ENCODE measurements around the gene MOGAT1. TPM values are rescaled to one million over a fixed set of nuclear protein-coding genes. Genes with fewer than 3 reads are reported as not detected.

MOGAT1 gene
- total RNA-seq, 1 experiment from 2014 or later = 0.22 TPM

DNA sequence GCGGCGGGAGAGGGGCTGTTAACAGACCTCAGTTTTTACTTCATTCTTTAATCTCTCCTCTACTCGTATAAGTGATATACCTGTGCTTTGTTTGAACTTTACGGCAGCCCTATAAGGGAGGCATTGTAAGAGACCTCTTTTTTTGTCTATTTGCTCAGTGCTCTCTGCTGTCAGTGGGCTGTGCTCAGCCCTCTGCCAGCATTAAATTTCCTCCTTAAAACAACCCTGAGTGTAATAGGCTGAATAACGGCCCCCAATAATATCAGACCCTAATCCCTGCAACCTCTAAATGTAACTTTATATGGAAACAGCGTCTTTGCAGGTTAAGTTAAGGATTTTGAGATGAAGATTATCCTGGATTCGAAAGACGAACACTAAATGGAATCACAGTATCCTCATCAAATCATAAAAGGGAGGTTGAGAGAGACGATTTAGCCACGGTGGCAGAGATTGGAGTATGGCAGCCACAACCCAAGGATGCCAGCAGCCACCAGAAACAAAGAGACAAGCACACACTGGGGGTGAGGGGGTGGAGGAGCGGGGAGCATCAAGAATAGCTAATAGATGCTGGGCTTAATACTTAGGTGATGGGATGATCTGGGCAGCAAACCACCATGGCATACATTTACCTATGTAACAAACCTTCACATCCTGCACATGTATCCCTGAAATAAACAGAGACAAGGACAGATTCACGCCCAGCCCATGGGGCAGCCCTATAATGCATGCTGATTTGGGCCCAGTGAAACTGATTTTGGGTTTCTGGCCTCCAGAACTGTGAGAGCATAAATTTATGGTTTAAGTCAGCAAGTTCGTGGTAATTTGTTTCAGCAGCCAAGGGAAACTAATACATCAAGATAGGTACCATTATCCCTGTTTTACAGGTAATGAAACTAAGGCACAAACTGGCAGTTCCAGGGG, 14.7 kb upstream of the MOGAT1 start:
- Histone ChIP-seq H4K20me1 (ENCODE audit: insufficient read depth) (no peaks in the 10 kb centered on the region), H3K4me2 (ENCODE audit: low read length) (peak overlapping the region; percentile 90), H3K9ac (ENCODE audit: low read length) (peak overlapping the region; percentile 90), H2AFZ (ENCODE audit: low read depth, low read length, poor library complexity, severe bottlenecking) (no peak overlapping the region), H3K36me3 (ENCODE audit: control insufficient read depth in 1 of 2, insufficient read depth in 2 of 2, low read length in 2 of 2) (no peaks in the 10 kb centered on the region), H3K27me3 (ENCODE audit: insufficient read depth, low read length) (no peaks in the 10 kb centered on the region), H3K27ac (ENCODE audit: low read depth, low read length) (peak overlapping the region; percentile 67; the same call in 1 of the 2 replicates), H3K4me3 (replicated peaks in 1 of 2; ENCODE audit: low read depth in 1 of 2, low read length in 2 of 2) (peak overlapping the region; percentile 88 to 96), H3K9me3 (ENCODE audit: control insufficient read depth in 1 of 2, insufficient read depth in 1 of 2, low read depth in 1 of 2, low read length in 2 of 2) (no peaks in the 10 kb centered on the region), H3K79me2 (ENCODE audit: insufficient read depth, low read length) (peaks cover 49% of the 10 kb centered on the region), H3K9me2 (ENCODE audit: insufficient read depth) (no peaks in the 10 kb centered on the region), H3K4me1 (ENCODE audit: control insufficient read depth in 1 of 2, insufficient read depth in 2 of 2, low read length in 2 of 2) (peaks cover 0 to 22% of the 10 kb centered on the region in 2 experiments; a peak in 2 of 4 replicates)
- CTCF ChIA-PET = interaction anchor here (1.0 kb wide), 1 partner anchor 339 kb away, joined by 3 read pairs; no protein-coding TSS in a partner anchor
- RAD21 ChIA-PET (ENCODE audit: low non-redundant PET in 1 of 2, low total read pairs in 2 of 2, uncharacterized antibody in 2 of 2, unreplicated experiment in 2 of 2) = no interaction called here
- TF ChIP-seq CBX3 (IDR thresholded peaks at IDR 0.05; ENCODE audit: low read depth) (0 out of 2 replicates have a peak, but pooled peaks have one; percentile 53), ZNF274 (IDR thresholded peaks at IDR 0.05; ENCODE audit: low read depth, low read length) (no peak), YY1 (IDR thresholded peaks at IDR 0.05; ENCODE audit: extremely low read depth, insufficient replicate concordance, low read depth, low read length) (no peak), EGR1 (IDR thresholded peaks at IDR 0.05; ENCODE audit: low read depth) (no peak), ELF1 (IDR thresholded peaks at IDR 0.05; ENCODE audit: borderline replicate concordance, low read depth) (no peak), CEBPB (IDR thresholded peaks at IDR 0.05; ENCODE audit: low read depth) (no peak), EZH2 (IDR thresholded peaks at IDR 0.05) (no peak)
- TF ChIP-seq, protein P1, sequence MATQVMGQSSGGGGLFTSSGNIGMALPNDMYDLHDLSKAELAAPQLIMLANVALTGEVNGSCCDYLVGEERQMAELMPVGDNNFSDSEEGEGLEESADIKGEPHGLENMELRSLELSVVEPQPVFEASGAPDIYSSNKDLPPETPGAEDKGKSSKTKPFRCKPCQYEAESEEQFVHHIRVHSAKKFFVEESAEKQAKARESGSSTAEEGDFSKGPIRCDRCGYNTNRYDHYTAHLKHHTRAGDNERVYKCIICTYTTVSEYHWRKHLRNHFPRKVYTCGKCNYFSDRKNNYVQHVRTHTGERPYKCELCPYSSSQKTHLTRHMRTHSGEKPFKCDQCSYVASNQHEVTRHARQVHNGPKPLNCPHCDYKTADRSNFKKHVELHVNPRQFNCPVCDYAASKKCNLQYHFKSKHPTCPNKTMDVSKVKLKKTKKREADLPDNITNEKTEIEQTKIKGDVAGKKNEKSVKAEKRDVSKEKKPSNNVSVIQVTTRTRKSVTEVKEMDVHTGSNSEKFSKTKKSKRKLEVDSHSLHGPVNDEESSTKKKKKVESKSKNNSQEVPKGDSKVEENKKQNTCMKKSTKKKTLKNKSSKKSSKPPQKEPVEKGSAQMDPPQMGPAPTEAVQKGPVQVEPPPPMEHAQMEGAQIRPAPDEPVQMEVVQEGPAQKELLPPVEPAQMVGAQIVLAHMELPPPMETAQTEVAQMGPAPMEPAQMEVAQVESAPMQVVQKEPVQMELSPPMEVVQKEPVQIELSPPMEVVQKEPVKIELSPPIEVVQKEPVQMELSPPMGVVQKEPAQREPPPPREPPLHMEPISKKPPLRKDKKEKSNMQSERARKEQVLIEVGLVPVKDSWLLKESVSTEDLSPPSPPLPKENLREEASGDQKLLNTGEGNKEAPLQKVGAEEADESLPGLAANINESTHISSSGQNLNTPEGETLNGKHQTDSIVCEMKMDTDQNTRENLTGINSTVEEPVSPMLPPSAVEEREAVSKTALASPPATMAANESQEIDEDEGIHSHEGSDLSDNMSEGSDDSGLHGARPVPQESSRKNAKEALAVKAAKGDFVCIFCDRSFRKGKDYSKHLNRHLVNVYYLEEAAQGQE (IDR thresholded peaks at IDR 0.05; ENCODE audit: low read depth) = no peak
- TF ChIP-seq, protein P2, sequence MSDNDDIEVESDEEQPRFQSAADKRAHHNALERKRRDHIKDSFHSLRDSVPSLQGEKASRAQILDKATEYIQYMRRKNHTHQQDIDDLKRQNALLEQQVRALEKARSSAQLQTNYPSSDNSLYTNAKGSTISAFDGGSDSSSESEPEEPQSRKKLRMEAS (IDR thresholded peaks at IDR 0.05) = 0 out of 2 replicates have a peak, but pooled peaks have one; percentile 22
- ATAC-seq = peak; percentile 53
- POLR2A ChIA-PET = no interaction called here
- BruUV-seq (replicated peaks) = TSS peak; percentile 93
- no peak for DNase-seq (ENCODE audit: low read depth, low spot score)
- intact Hi-C loops (cut with micrococcal nuclease) = no loop called here

All from HCT116 (cell line).